ENCODE measurements around the gene OCIAD2. TPM values are rescaled to one million over a fixed set of nuclear protein-coding genes. Genes with fewer than 3 reads are reported as not detected.
"Not testable (repeated sequence)": the region's sequence is repeated elsewhere in the genome, so short reads cannot be mapped to it uniquely, and the experiment has no call there.

Gene OCIAD2
- total and polyA plus RNA-seq, 2 of the 4 experiments (the other 2 are of a cell fraction) = 16.5 to 21.4 TPM

- H3K18ac ChIP-seq (ENCODE audit: low read depth, low read length); H4K20me1 ChIP-seq (ENCODE audit: insufficient read depth, low read length); H3K14ac ChIP-seq (replicated peaks; ENCODE audit: low read depth, low read length); H3K9me3 ChIP-seq (ENCODE audit: control insufficient read depth, insufficient read depth, low read length); H2BK5ac ChIP-seq (ENCODE audit: low read depth, low read length, poor library complexity, severe bottlenecking); H3K36me3 ChIP-seq (ENCODE audit: control insufficient read depth, insufficient read depth, low read length); intact Hi-C loops (cut with micrococcal nuclease); H2BK20ac ChIP-seq (ENCODE audit: low read depth, low read length); H2AFZ ChIP-seq (replicated peaks; ENCODE audit: low read length, poor library complexity); H4K5ac ChIP-seq (ENCODE audit: low read depth, low read length); H3K27me3 ChIP-seq (ENCODE audit: control insufficient read depth, insufficient read depth, low read length); H2AK5ac ChIP-seq (ENCODE audit: low read depth, low read length); H3K4me1 ChIP-seq (ENCODE audit: control insufficient read depth, insufficient read depth, low read length); H2BK120ac ChIP-seq (ENCODE audit: low read depth, low read length); H3K9me1 ChIP-seq (ENCODE audit: insufficient read depth, low read length); H4K8ac ChIP-seq (ENCODE audit: low read depth in 2 of 2, low read length in 2 of 2); H3K4ac ChIP-seq (ENCODE audit: low read depth, low read length); in situ Hi-C loops (cut with MboI; ENCODE audit: low sequenced_read_pairs); DNase-seq; H3K56ac ChIP-seq (ENCODE audit: extremely low read depth, insufficient read depth, low read length); dilution Hi-C loops (cut with HindIII; ENCODE audit: low sequenced_read_pairs, unreplicated experiment); H4K91ac ChIP-seq (ENCODE audit: insufficient read depth, low read depth, low read length); H3K4me2 ChIP-seq (ENCODE audit: low read depth, low read length); H3K23ac ChIP-seq (ENCODE audit: low read depth, low read length); H3K4me3 ChIP-seq (ENCODE audit: insufficient read depth, low read depth, low read length); H3K27ac ChIP-seq (ENCODE audit: insufficient read depth, low read length); BruUV-seq (replicated peaks); POLR2A ChIA-PET (ENCODE audit: unreplicated experiment); H3K79me1 ChIP-seq (ENCODE audit: low read depth in 1 of 2, low read length in 2 of 2); H2AK9ac ChIP-seq (replicated peaks; ENCODE audit: low read depth, low read length, poor library complexity); ATAC-seq (ENCODE audit: low read depth); H3K9ac ChIP-seq (ENCODE audit: low read depth, low read length); CTCF ChIA-PET; H2BK15ac ChIP-seq (ENCODE audit: low read depth, low read length): not testable (repeated sequence)
- no CpG with 5 or more reads among the region's 4 CpGs for WGBS, 2 experiments (ENCODE audit: extremely low coverage in 2 of 2, insufficient read length in 1 of 2)
These were observed 41.9 kb downstream of the OCIAD2 start for GRCh38 chr4:48864696-48865095.
